HepG2 (cell line): ENCODE results near the gene MBOAT7. TPM values are rescaled to one million over a fixed set of nuclear protein-coding genes. Genes with fewer than 3 reads are reported as not detected.

Source experiments
- CENPT ChIP-seq: sonication (generic); formaldehyde crosslinking; IDR thresholded peaks from 2 replicates; pipeline ENCODE4 v1.8.0; 2022; ENCODE audit warnings: low read depth, mild to moderate bottlenecking, moderate library complexity, missing genetic modification reagents
- CHD2 ChIP-seq: IDR thresholded peaks from 2 replicates; pipeline ENCODE4 v1.6.1; 2011; ENCODE audit warnings: low read depth, low read length, improper control_type of control experiment
- NCOR1 ChIP-seq: fragments of 200-600 bp; sonication (generic); IDR thresholded peaks from 2 replicates; pipeline ENCODE4 v1.7.0; 2017; ENCODE audit warnings: antibody characterized with exemption, low read length, borderline replicate concordance
- PAF1 ChIP-seq: IDR thresholded peaks from 2 replicates; pipeline ENCODE4 v1.6.1; 2016; ENCODE audit warnings: missing genetic modification reagents, missing compliant biosample characterization
- PAX8 ChIP-seq: sonication (generic); formaldehyde crosslinking; IDR thresholded peaks from 2 replicates; pipeline ENCODE4 v1.8.0; 2022; ENCODE audit warnings: mild to moderate bottlenecking, missing genetic modification reagents, borderline replicate concordance
- POLR2AphosphoS5 ChIP-seq: IDR thresholded peaks from 2 replicates; pipeline ENCODE4 v1.6.1; 2012; ENCODE audit warnings: low read depth, low read length
- RAD21 ChIP-seq: fragments of 450-650 bp; formaldehyde crosslinking; IDR thresholded peaks from 2 replicates; pipeline ENCODE4 v1.5.0; 2020; ENCODE audit warnings: mild to moderate bottlenecking
- RFXAP ChIP-seq: sonication (generic); formaldehyde crosslinking; IDR thresholded peaks from 2 replicates; pipeline ENCODE4 v1.4.0; 2020; ENCODE audit warnings: missing genetic modification reagents, borderline replicate concordance
- SMARCE1 ChIP-seq: fragments of 450-650 bp; IDR thresholded peaks from 2 replicates; pipeline ENCODE4 v1.6.1; 2017; ENCODE audit warnings: borderline replicate concordance
- TSC22D2 ChIP-seq: sonication (generic); formaldehyde crosslinking; IDR thresholded peaks from 2 replicates; pipeline ENCODE4 v1.5.1; 2020; ENCODE audit warnings: missing genetic modification reagents, mild to moderate bottlenecking, borderline replicate concordance
- ZC3H13 ChIP-seq: sonication (generic); formaldehyde crosslinking; IDR thresholded peaks from 2 replicates; pipeline ENCODE4 v1.8.1; 2023; ENCODE audit warnings: mild to moderate bottlenecking, missing genetic modification reagents, moderate library complexity
- ZNF205 ChIP-seq: IDR thresholded peaks from 2 replicates; pipeline ENCODE4 v1.6.1; 2018; ENCODE audit warnings: missing biosample characterization, missing genetic modification reagents
- ZNF232 ChIP-seq: sonication (generic); formaldehyde crosslinking; IDR thresholded peaks from 2 replicates; pipeline ENCODE4 v1.4.0; 2020; ENCODE audit warnings: missing genetic modification reagents, borderline replicate concordance
- ZNF263 ChIP-seq: sonication (generic); formaldehyde crosslinking; IDR thresholded peaks from 2 replicates; pipeline ENCODE4 v1.4.0; 2020; ENCODE audit warnings: missing genetic modification reagents
- ZNF451 ChIP-seq: sonication (generic); formaldehyde crosslinking; IDR thresholded peaks from 2 replicates; pipeline ENCODE4 v1.5.0; 2020; ENCODE audit warnings: mild to moderate bottlenecking, missing genetic modification reagents
- ZNF547 ChIP-seq: sonication (generic); formaldehyde crosslinking; IDR thresholded peaks from 2 replicates; pipeline ENCODE4 v1.5.1; 2020; ENCODE audit warnings: mild to moderate bottlenecking, missing genetic modification reagents
- ZZZ3 ChIP-seq: sonication (generic); formaldehyde crosslinking; IDR thresholded peaks from 2 replicates; pipeline ENCODE4 v1.4.0; 2020; ENCODE audit warnings: missing genetic modification reagents, mild to moderate bottlenecking, borderline replicate concordance
- polyA plus RNA-seq, 8 experiments: library from polyadenylated mRNA; depleted of rRNA in 3 of 8; stranded (reverse) in 7 of 8; unstranded in 1 of 8; fragments of >200 nt; fragmentation: Illumina TruSeq in 4 of 8; extraction: Trizol in 4 of 8; gene quantifications; 2 replicates each; pipeline versions ENCODE4 v1.2.1 to v1.2.3, GENCODE V29; 2011 to 2016; ENCODE audit warnings: low read depth in 4 of 8, missing spikeins in 1 of 8, mixed read lengths in 1 of 8; ENCODE audit not compliant: insufficient read depth in 1 of 8
- total RNA-seq, 5 experiments: library from RNA; depleted of rRNA; stranded (reverse); fragments of >200 nt; fragmentation: Illumina TruSeq; extraction: Trizol; gene quantifications; 2 replicates each; pipeline ENCODE4 v1.2.3, GENCODE V29; 2016; ENCODE audit warnings: low read depth in 1 of 5
- TF ChIP-seq, protein P1 (sequence below), 2 experiments: sonication (generic) in 1 of 2; formaldehyde crosslinking in 1 of 2; IDR thresholded peaks; 2 replicates each; pipeline versions ENCODE4 v1.4.0 to v1.6.1; 2018 to 2020; ENCODE audit warnings: missing genetic modification reagents in 2 of 2, borderline replicate concordance in 1 of 2, low read depth in 1 of 2, mild to moderate bottlenecking in 1 of 2, missing biosample characterization in 1 of 2
- TF ChIP-seq, protein P2 (sequence below): sonication (generic); formaldehyde crosslinking; IDR thresholded peaks from 2 replicates; pipeline ENCODE4 v1.4.0; 2020; ENCODE audit warnings: missing genetic modification reagents
- TF ChIP-seq, protein P3 (sequence below): sonication (generic); formaldehyde crosslinking; IDR thresholded peaks from 2 replicates; pipeline ENCODE4 v1.8.0; 2022; ENCODE audit warnings: mild to moderate bottlenecking, missing genetic modification reagents, moderate library complexity
- TF ChIP-seq, protein P4 (sequence below): sonication (generic); formaldehyde crosslinking; IDR thresholded peaks from 2 replicates; pipeline ENCODE4 v1.4.0; 2020; ENCODE audit warnings: missing genetic modification reagents

The MBOAT7 gene
- total and polyA plus RNA-seq, 2 of the 13 experiments (the other 11 are each of a cell fraction or from before 2014, with no cell fraction given) = 22.2 to 25.5 TPM

DNA sequence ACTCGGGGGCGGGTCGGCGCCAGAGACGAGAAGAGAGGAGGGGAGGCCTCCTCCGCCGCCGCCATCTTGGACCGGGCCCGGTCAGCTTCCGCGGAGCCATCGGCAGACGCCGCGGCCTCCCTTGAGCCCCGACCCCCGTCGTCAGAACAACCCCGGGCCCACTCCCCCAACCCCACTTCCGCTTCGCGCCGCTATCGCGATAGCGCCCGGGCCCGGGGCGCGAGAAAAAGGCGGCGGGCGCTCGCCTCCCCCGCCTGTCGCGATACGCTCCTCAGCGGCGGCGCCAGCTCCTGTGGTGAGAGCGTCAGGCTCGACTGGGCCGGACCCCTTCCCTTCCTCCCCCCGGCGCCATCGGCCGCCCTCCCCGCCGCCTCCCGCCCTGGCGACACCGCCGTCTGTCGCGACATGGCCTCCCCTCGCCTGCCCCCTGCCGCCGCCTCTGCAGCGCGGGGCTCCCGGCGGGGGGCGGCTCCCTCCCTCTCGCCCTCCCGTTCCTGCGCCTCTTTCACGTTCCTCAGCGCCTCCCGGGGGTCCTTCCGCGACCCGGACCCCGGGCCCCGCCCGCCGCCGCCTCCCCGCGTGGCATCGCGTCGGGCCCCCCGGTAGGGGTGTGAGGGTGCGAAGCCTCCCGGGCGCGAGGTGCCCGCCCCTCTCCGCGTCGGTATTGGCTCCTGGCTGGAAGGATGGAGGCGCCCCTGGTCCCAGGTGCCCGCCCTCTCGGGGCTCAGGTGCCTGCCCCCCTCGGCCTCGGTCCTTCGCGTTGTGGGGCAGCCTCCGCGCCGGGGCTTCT lies 51.5 kb downstream of the MBOAT7 start, which contains the start of gene CNOT3 (continued):
- TF ChIP-seq, protein P1, sequence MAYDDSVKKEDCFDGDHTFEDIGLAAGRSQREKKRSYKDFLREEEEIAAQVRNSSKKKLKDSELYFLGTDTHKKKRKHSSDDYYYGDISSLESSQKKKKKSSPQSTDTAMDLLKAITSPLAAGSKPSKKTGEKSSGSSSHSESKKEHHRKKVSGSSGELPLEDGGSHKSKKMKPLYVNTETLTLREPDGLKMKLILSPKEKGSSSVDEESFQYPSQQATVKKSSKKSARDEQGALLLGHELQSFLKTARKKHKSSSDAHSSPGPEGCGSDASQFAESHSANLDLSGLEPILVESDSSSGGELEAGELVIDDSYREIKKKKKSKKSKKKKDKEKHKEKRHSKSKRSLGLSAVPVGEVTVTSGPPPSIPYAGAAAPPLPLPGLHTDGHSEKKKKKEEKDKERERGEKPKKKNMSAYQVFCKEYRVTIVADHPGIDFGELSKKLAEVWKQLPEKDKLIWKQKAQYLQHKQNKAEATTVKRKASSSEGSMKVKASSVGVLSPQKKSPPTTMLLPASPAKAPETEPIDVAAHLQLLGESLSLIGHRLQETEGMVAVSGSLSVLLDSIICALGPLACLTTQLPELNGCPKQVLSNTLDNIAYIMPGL (CRISPR knock-in tag; IDR thresholded peaks at IDR 0.05; ENCODE audit: borderline replicate concordance in 1 of 2, low read depth in 1 of 2) = peak in 1 of 2 experiments; percentile 9; a peak in 1 of 4 replicates
- TF ChIP-seq, protein P2, sequence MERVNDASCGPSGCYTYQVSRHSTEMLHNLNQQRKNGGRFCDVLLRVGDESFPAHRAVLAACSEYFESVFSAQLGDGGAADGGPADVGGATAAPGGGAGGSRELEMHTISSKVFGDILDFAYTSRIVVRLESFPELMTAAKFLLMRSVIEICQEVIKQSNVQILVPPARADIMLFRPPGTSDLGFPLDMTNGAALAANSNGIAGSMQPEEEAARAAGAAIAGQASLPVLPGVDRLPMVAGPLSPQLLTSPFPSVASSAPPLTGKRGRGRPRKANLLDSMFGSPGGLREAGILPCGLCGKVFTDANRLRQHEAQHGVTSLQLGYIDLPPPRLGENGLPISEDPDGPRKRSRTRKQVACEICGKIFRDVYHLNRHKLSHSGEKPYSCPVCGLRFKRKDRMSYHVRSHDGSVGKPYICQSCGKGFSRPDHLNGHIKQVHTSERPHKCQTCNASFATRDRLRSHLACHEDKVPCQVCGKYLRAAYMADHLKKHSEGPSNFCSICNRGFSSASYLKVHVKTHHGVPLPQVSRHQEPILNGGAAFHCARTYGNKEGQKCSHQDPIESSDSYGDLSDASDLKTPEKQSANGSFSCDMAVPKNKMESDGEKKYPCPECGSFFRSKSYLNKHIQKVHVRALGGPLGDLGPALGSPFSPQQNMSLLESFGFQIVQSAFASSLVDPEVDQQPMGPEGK (CRISPR knock-in tag) = no peak
- TF ChIP-seq, protein P3, sequence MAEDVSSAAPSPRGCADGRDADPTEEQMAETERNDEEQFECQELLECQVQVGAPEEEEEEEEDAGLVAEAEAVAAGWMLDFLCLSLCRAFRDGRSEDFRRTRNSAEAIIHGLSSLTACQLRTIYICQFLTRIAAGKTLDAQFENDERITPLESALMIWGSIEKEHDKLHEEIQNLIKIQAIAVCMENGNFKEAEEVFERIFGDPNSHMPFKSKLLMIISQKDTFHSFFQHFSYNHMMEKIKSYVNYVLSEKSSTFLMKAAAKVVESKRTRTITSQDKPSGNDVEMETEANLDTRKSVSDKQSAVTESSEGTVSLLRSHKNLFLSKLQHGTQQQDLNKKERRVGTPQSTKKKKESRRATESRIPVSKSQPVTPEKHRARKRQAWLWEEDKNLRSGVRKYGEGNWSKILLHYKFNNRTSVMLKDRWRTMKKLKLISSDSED = peak; percentile 29; the same call in 1 of the 2 replicates
- peak; percentile 13; the same call in 1 of the 2 replicates for TF ChIP-seq ZNF205 (CRISPR knock-in tag)
- peak; percentile 72 for TF ChIP-seq POLR2AphosphoS5
- TF ChIP-seq ZZZ3 (CRISPR knock-in tag) = no peak
- peak; percentile 67; the same call in 1 of the 2 replicates for TF ChIP-seq ZNF451 (CRISPR knock-in tag)
- TF ChIP-seq, protein P4, sequence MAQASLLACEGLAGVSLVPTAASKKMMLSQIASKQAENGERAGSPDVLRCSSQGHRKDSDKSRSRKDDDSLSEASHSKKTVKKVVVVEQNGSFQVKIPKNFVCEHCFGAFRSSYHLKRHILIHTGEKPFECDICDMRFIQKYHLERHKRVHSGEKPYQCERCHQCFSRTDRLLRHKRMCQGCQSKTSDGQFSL (CRISPR knock-in tag) = 0 out of 2 replicates have a peak, but pooled peaks have one; percentile 25
- TF ChIP-seq ZNF232 (CRISPR knock-in tag) = no peak
- no peak for TF ChIP-seq TSC22D2 (CRISPR knock-in tag)
- TF ChIP-seq PAX8 (CRISPR knock-in tag) = 0 out of 2 replicates have a peak, but pooled peaks have one; percentile 69
- no peak for TF ChIP-seq SMARCE1
- TF ChIP-seq PAF1 (CRISPR knock-in tag) = no peak
- TF ChIP-seq CHD2 = peak; percentile 59; the same call in 1 of the 2 replicates
- peak; percentile 65 for TF ChIP-seq ZNF547 (CRISPR knock-in tag)
- TF ChIP-seq ZNF263 (CRISPR knock-in tag) = 0 out of 2 replicates have a peak, but pooled peaks have one; percentile 20
- 0 out of 2 replicates have a peak, but pooled peaks have one; percentile 61 for TF ChIP-seq ZC3H13 (CRISPR knock-in tag)
- TF ChIP-seq RAD21 (CRISPR knock-in tag) = peak; percentile 27; the same call in 1 of the 2 replicates
- no peak for TF ChIP-seq NCOR1
- TF ChIP-seq RFXAP (CRISPR knock-in tag) = peak; percentile 57; the same call in 1 of the 2 replicates
- no peak for TF ChIP-seq CENPT (CRISPR knock-in tag)
